HCT116 (cell line): ENCODE measurements around the gene KCNK6.
A peak's percentile ranks its signal among the peaks of the same experiment; 100 is the strongest.

Source experiments
- CBX3 ChIP-seq: IDR thresholded peaks from 2 replicates; pipeline ENCODE4 v1.6.1; 2012; ENCODE audit warnings: low read depth
- CTCF ChIP-seq, 3 experiments: fragments of 200-600 bp in 1 of 3; sonication (generic) in 1 of 3; IDR thresholded peaks in 2 of 3; conservative IDR thresholded peaks in 1 of 3; 2 replicates each; pipeline ENCODE4 v1.5.1; 2012 to 2017; ENCODE audit warnings: low read depth in 2 of 3, low read length in 2 of 3, antibody characterized with exemption in 1 of 3, borderline replicate concordance in 1 of 3, control low read depth in 1 of 3, mild to moderate bottlenecking in 1 of 3, mixed read lengths in 1 of 3, mixed run types in 1 of 3, moderate library complexity in 1 of 3; ENCODE audit not compliant: insufficient read depth in 1 of 3
- MAX ChIP-seq: IDR thresholded peaks from 2 replicates; pipeline ENCODE4 v1.6.1; 2012
- RAD21 ChIP-seq: IDR thresholded peaks from 2 replicates; pipeline ENCODE4 v1.6.1; 2012; ENCODE audit warnings: low read depth, mild to moderate bottlenecking
- REST ChIP-seq: IDR thresholded peaks from 2 replicates; pipeline ENCODE4 v1.6.1; 2012; ENCODE audit warnings: low read depth
- ZFX ChIP-seq: fragments of 450-650 bp; IDR thresholded peaks from 2 replicates; pipeline ENCODE4 v1.6.1; 2017
- ZNF274 ChIP-seq: fragments of 200-500 bp; sonication (Bioruptor generic); IDR thresholded peaks from 2 replicates; pipeline ENCODE4 v1.6.1; 2014; ENCODE audit warnings: mild to moderate bottlenecking, low read depth, low read length, inconsistent platforms
- TF ChIP-seq, protein P1 (sequence below): IDR thresholded peaks from 2 replicates; pipeline ENCODE4 v1.6.1; 2011; ENCODE audit warnings: mild to moderate bottlenecking, low read length, moderate library complexity; ENCODE audit not compliant: insufficient replicate concordance; ENCODE audit errors: extremely low read depth

GRCh38 chr19:38361633-38362075 is 42.0 kb downstream of the KCNK6 start:
- TF ChIP-seq CTCF (IDR thresholded peaks at IDR 0.05 in 2 of 3, conservative IDR thresholded peaks at IDR 0.05 in 1 of 3; ENCODE audit: borderline replicate concordance in 1 of 3, insufficient read depth in 1 of 3, low read depth in 2 of 3, low read length in 2 of 3), result 0 out of 6 replicates have a peak, but pooled peaks of 1 of the 3 experiments have one; percentile 16
- no peak for TF ChIP-seq MAX
- no peak for TF ChIP-seq RAD21
- TF ChIP-seq REST, result no peak
- TF ChIP-seq ZNF274, result no peak
- no peak for TF ChIP-seq ZFX
- TF ChIP-seq, protein P1, sequence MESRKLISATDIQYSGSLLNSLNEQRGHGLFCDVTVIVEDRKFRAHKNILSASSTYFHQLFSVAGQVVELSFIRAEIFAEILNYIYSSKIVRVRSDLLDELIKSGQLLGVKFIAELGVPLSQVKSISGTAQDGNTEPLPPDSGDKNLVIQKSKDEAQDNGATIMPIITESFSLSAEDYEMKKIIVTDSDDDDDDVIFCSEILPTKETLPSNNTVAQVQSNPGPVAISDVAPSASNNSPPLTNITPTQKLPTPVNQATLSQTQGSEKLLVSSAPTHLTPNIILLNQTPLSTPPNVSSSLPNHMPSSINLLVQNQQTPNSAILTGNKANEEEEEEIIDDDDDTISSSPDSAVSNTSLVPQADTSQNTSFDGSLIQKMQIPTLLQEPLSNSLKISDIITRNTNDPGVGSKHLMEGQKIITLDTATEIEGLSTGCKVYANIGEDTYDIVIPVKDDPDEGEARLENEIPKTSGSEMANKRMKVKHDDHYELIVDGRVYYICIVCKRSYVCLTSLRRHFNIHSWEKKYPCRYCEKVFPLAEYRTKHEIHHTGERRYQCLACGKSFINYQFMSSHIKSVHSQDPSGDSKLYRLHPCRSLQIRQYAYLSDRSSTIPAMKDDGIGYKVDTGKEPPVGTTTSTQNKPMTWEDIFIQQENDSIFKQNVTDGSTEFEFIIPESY, result no peak
- TF ChIP-seq CBX3, result no peak
